Left ventricle myocardium inferior (tissue), 1 donor: ENCODE data around the gene NANS. TPM values are rescaled to one million over a fixed set of nuclear protein-coding genes. Genes with fewer than 3 reads are reported as not detected.

Source experiments
- DNase-seq: peaks from one replicate; pipeline ENCODE4 v3.0.0-alpha.2; 2020
- H3K27ac ChIP-seq: fragments of 200-600 bp; replicated peaks from 2 replicates; pipeline ENCODE4 v1.8.0; 2021
- H3K27me3 ChIP-seq: fragments of 200-600 bp; 2 replicates; pipeline ENCODE4 v1.8.0; 2021; ENCODE audit warnings: low read depth
- H3K36me3 ChIP-seq: fragments of 200-600 bp; 2 replicates; pipeline ENCODE4 v1.8.0; 2021
- H3K4me1 ChIP-seq: fragments of 200-600 bp; 2 replicates; pipeline ENCODE4 v1.8.0; 2021
- H3K4me3 ChIP-seq: fragments of 200-600 bp; 2 replicates; pipeline ENCODE4 v1.8.0; 2021; ENCODE audit warnings: mild to moderate bottlenecking, moderate library complexity
- H3K9me3 ChIP-seq: fragments of 200-600 bp; replicated peaks from 2 replicates; pipeline ENCODE4 v1.8.0; 2021
- CTCF ChIP-seq: fragments of 200-600 bp; IDR thresholded peaks from 2 replicates; pipeline ENCODE4 v1.8.0; 2021; ENCODE audit warnings: antibody characterized with exemption, mild to moderate bottlenecking, borderline replicate concordance
- intact Hi-C: fragments of 100-400 bp; cut with micrococcal nuclease; formaldehyde crosslinking; loops from one replicate; pipeline ENCODE4 v1.11.0; 2022
- total RNA-seq: library from RNA; stranded (reverse); fragmentation: NEBNext Ultra II Directional; extraction: Animal tissue kit (Norgen Biotek cat#: 25700); gene quantifications from one replicate; pipeline ENCODE4 v1.2.1, GENCODE V29; 2021
- donor health status: DM: no; HTN: yes; CAD: no; lungs with severe emphysema.

Gene NANS
- total RNA-seq, 1 donor from 2014 or later, result 38.6 TPM

- no peaks in the 10 kb centered on the region for H3K9me3 ChIP-seq
- peaks cover 23% of the 10 kb centered on the region for H3K27me3 ChIP-seq
- TF ChIP-seq CTCF, result no peak
- DNase-seq, result no peak
- no peaks in the 10 kb centered on the region for H3K4me1 ChIP-seq
- intact Hi-C loops, result no loop called here
- no peak overlapping the region for H3K27ac ChIP-seq
- H3K36me3 ChIP-seq, result no peaks in the 10 kb centered on the region
- no peak overlapping the region for H3K4me3 ChIP-seq
These were observed 74.2 kb downstream of the NANS start for GRCh38 chr9:98130576-98131228.

GRCh38 chr9:98132158-98132557 lies 75.6 kb downstream of the NANS start:
- Histone ChIP-seq H3K4me1 (no peaks in the 10 kb centered on the region), H3K36me3 (no peaks in the 10 kb centered on the region), H3K27me3 (peaks cover 23% of the 10 kb centered on the region), H3K9me3 (no peaks in the 10 kb centered on the region), H3K27ac (no peak overlapping the region), H3K4me3 (no peak overlapping the region)
- no peak for DNase-seq
- intact Hi-C loops, result no loop called here
- no peak for TF ChIP-seq CTCF

Other genes starting within 250 kb of the NANS start
- gene FOXE1, start 203.5 kb upstream of the NANS start, total RNA-seq, result not detected
- gene TRMO, start 134.2 kb upstream of the NANS start, total RNA-seq, result 8.2 TPM
- 0.14 TPM for gene HEMGN, start 118.6 kb upstream of the NANS start, total RNA-seq
- gene ANP32B, start 73.4 kb upstream of the NANS start, total RNA-seq, result 49.9 TPM
- gene TRIM14, start 62.5 kb downstream of the NANS start, total RNA-seq, result 4.1 TPM
- gene CORO2A, start 135.9 kb downstream of the NANS start, total RNA-seq, result 0.14 TPM
- 1.7 TPM for gene TBC1D2, start 198.9 kb downstream of the NANS start, total RNA-seq